Keratinocyte (primary cell): ENCODE measurements around the gene CTH.

ENCODE experiments used
- EZH2 ChIP-seq: IDR thresholded peaks from one replicate; pipeline ENCODE4 v1.6.1; 2012; ENCODE audit warnings: inconsistent platforms, mild to moderate bottlenecking, low read length, moderate library complexity
- TF ChIP-seq, protein P1 (sequence below), 3 experiments: IDR thresholded peaks in 1 of 3; conservative IDR thresholded peaks in 1 of 3; optimal IDR thresholded peaks in 1 of 3; 2 replicates in 2 of 3; 3 replicates in 1 of 3; pipeline versions ENCODE3 to v1.5.1; 2011; ENCODE audit warnings: low read length in 3 of 3, mild to moderate bottlenecking in 3 of 3, moderate library complexity in 2 of 3, control low read depth in 1 of 3, inconsistent platforms in 1 of 3; ENCODE audit not compliant: insufficient read depth in 2 of 3; ENCODE audit errors: extremely low read depth in 1 of 3

DNA sequence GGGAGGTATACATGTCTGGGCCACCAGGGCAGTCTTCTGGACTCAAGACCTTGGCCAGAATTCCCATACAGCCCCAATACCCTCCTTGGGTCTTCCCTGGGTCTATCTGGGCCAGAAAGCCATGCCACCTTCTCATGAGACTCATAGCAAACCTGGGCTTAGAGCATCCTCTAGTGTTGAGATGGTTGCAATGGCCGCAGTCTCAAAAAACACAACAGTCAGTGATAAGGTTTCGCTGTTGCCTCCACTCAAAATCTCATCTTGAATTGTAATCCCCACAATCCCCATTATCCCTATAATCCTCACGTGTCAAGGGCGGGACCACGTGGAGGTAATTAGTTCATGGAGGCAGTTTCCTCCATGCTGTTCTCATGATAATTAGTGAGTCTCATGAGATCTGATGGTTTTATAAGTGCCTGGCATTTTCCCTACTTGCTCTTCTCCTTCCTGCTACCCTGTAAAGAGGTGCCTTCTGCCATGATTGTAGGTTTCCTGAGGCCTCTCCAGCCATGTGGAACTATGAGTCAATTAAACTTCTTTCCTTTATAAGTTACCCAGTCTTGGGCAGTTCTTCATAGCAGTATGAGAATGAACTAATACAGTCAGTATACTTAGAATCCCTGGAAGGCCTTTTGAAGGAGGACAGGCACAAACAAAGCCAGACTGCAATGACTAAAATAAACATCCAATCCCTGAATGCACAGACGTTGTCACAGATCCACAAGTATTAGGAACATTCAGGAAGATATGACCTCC is 77.0 kb downstream of the CTH start:
- TF ChIP-seq, protein P1, sequence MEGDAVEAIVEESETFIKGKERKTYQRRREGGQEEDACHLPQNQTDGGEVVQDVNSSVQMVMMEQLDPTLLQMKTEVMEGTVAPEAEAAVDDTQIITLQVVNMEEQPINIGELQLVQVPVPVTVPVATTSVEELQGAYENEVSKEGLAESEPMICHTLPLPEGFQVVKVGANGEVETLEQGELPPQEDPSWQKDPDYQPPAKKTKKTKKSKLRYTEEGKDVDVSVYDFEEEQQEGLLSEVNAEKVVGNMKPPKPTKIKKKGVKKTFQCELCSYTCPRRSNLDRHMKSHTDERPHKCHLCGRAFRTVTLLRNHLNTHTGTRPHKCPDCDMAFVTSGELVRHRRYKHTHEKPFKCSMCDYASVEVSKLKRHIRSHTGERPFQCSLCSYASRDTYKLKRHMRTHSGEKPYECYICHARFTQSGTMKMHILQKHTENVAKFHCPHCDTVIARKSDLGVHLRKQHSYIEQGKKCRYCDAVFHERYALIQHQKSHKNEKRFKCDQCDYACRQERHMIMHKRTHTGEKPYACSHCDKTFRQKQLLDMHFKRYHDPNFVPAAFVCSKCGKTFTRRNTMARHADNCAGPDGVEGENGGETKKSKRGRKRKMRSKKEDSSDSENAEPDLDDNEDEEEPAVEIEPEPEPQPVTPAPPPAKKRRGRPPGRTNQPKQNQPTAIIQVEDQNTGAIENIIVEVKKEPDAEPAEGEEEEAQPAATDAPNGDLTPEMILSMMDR (optimal IDR thresholded peaks at IDR 0.05 in 1 of 3, IDR thresholded peaks at IDR 0.05 in 1 of 3, conservative IDR thresholded peaks at IDR 0.05 in 1 of 3; ENCODE audit: extremely low read depth in 1 of 3, insufficient read depth in 2 of 3, low read length in 3 of 3), result peak; percentile 79 to 90 (median 86)
- TF ChIP-seq EZH2, result no peak
